T-cell (primary cell): ENCODE data around the gene CD86. TPM values are rescaled to one million over a fixed set of nuclear protein-coding genes. Genes with fewer than 3 reads are reported as not detected.

Experiments
- ATAC-seq, 4 experiments: fragments of 200-7000 bp in 3 of 4; fragments of 150-1000 bp in 1 of 4; cut with Tn5 transposase; replicated peaks in 1 of 4; 1 replicate in 3 of 4; 2 replicates in 1 of 4; pipeline ENCODE4 v1.10.0; 2021; ENCODE audit warnings: moderate library complexity in 3 of 4, mild to moderate bottlenecking in 2 of 4, moderate number of reproducible peaks in 1 of 4
- CTCF ChIA-PET, 2 donors: fragments of 300-600 bp; sonication (Branson Sonifier 250); formaldehyde crosslinking; loops; one replicate each; lab custom pipeline; 2022; ENCODE audit warnings: antibody characterized with exemption in 2 of 2; lab: Charles Lee
- POLR2A ChIA-PET, 2 donors: fragments of 300-600 bp; sonication (Branson Sonifier 250); formaldehyde crosslinking; loops; one replicate each; lab custom pipeline; 2022; ENCODE audit warnings: antibody characterized with exemption in 2 of 2; lab: Charles Lee
- DNase-seq, 35 experiments: peaks; one replicate each; pipeline versions ENCODE4 v3.0.0 to v3.0.0-alpha.2; 2013 to 2023
- H3K27ac ChIP-seq: one replicate; pipeline ENCODE4 v1.5.1; 2013; ENCODE audit warnings: low read length
- H3K27me3 ChIP-seq, 2 experiments: replicated peaks in 1 of 2; 1 replicate in 1 of 2; 2 replicates in 1 of 2; pipeline versions ENCODE4 v1.6.1 to v1.7.0; 2013; ENCODE audit warnings: low read length in 1 of 2, mixed read lengths in 1 of 2; ENCODE audit not compliant: control insufficient read depth in 2 of 2, insufficient read depth in 2 of 2; ENCODE audit errors: extremely low read depth in 1 of 2
- H3K36me3 ChIP-seq, 2 donors: 1 replicate in 1 of 2; 2 replicates in 1 of 2; pipeline versions ENCODE4 v1.6.1 to v1.7.0; 2013; ENCODE audit warnings: low read length in 1 of 2; ENCODE audit not compliant: control insufficient read depth in 2 of 2, insufficient read depth in 1 of 2; ENCODE audit errors: extremely low read depth in 1 of 2
- H3K4me1 ChIP-seq, 2 experiments: 1 replicate in 1 of 2; 2 replicates in 1 of 2; pipeline versions ENCODE4 v1.6.1 to v1.7.0; 2013; ENCODE audit warnings: low read length in 2 of 2, mixed read lengths in 1 of 2; ENCODE audit not compliant: insufficient read depth in 2 of 2, control insufficient read depth in 1 of 2; ENCODE audit errors: extremely low read depth in 1 of 2
- H3K4me3 ChIP-seq, 2 donors: 1 replicate in 1 of 2; 2 replicates in 1 of 2; pipeline versions ENCODE4 v1.5.1 to v1.7.0; 2013; ENCODE audit warnings: mild to moderate bottlenecking in 2 of 2, low read length in 1 of 2, moderate library complexity in 1 of 2; ENCODE audit not compliant: control insufficient read depth in 1 of 2; ENCODE audit errors: extremely low read depth in 1 of 2
- H3K9me3 ChIP-seq: 2 replicates; pipeline ENCODE4 v1.7.0; 2013
- H3K27ac Mint-ChIP-seq, 2 donors: one replicate each; pipeline ENCODE4 v1.8.0; 2020 to 2021; ENCODE audit warnings: mild to moderate bottlenecking in 2 of 2, mixed read lengths in 2 of 2
- H3K27me3 Mint-ChIP-seq, 2 donors: one replicate each; pipeline ENCODE4 v1.8.0; 2021 to 2022; ENCODE audit warnings: mixed read lengths in 2 of 2
- H3K36me3 Mint-ChIP-seq: one replicate; pipeline ENCODE4 v1.8.0; 2021; ENCODE audit warnings: mixed read lengths
- H3K4me1 Mint-ChIP-seq, 3 donors: one replicate each; pipeline ENCODE4 v1.8.0; 2020 to 2022; ENCODE audit warnings: mixed read lengths in 3 of 3, mild to moderate bottlenecking in 1 of 3
- H3K4me3 Mint-ChIP-seq, 3 donors: one replicate each; pipeline ENCODE4 v1.8.0; 2020 to 2022; ENCODE audit warnings: mild to moderate bottlenecking in 3 of 3, mixed read lengths in 3 of 3, moderate library complexity in 3 of 3
- H3K9me3 Mint-ChIP-seq, 3 donors: one replicate each; pipeline ENCODE4 v1.8.0; 2020 to 2022; ENCODE audit warnings: mixed read lengths in 3 of 3
- WGBS: methylation state at CpG from one replicate; pipeline ENCODE4 v1.1.5; 2013; ENCODE audit warnings: missing lambda C conversion rate; ENCODE audit not compliant: insufficient coverage; 5-methylcytosine and 5-hydroxymethylcytosine counted together
- total RNA-seq, 35 experiments: library from RNA in 6 of 35; stranded (reverse) in 6 of 35; fragments of 120-200 nt in 1 of 35; gene quantifications; one replicate each; pipeline versions ENCODE4 v1.2.1 to v1.2.4 and lab custom pipeline; 2013 to 2026

CD86 gene
- total RNA-seq (1 to 10 TPM in 1 of 5 donors, under 1 TPM in 3, not detected in 1; 0.23 to 1.2 (median 0.52) TPM), total RNA-seq (lab: John Stamatoyannopoulos, UW) (0.14 to 9.0 (median 1.9) reads per million in 29 experiments)
- 1.3 TPM for total RNA-seq (2013)

DNA sequence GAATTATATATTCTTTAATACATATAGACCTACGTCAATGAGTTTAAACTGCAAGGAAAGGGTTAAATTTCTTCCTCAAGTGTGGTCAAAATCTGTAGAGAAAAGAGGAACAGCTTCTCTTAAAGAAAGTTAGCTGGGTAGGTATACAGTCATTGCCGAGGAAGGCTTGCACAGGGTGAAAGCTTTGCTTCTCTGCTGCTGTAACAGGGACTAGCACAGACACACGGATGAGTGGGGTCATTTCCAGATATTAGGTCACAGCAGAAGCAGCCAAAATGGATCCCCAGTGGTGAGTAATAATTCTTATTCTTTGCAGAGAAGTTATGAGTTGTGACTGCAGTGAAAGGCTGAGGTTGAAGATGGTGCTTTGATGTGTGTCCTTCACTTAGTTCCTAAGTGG lies at the start of gene CD86:
Gene CD86, plus strand, starts transcription at position 148 of the 400 bp plus-strand sequence. Its CDS starts 128 bp downstream, at position 276.
- ChIA-PET CTCF (no interaction called here), POLR2A (no interaction called here)
- peaks cover 0 to 4% of the 10 kb centered on the region in 2 experiments for H3K27me3 ChIP-seq
- peaks cover 27 to 29% of the 10 kb centered on the region in 2 donors for H3K27me3 Mint-ChIP-seq
- H3K4me1 Mint-ChIP-seq = no peaks in the 10 kb centered on the region
- no peaks in the 10 kb centered on the region for H3K36me3 ChIP-seq
- no peaks in the 10 kb centered on the region for H3K36me3 Mint-ChIP-seq
- peaks cover 0 to 4% (median 0%) of the 10 kb centered on the region in 3 donors for H3K9me3 Mint-ChIP-seq
- no peaks in the 10 kb centered on the region for H3K4me1 ChIP-seq
- H3K4me3 Mint-ChIP-seq = no peak within 1 kb of the TSS
- H3K9me3 ChIP-seq = no peaks in the 10 kb centered on the region
- 9% methylated on average over 2 of the region's 3 CpGs for WGBS
- no peak within 1 kb of the TSS for H3K4me3 ChIP-seq
- no peak for DNase-seq
- H3K27ac Mint-ChIP-seq = no peak within 1 kb of the TSS
- no peak within 1 kb of the TSS for H3K27ac ChIP-seq
- no peak for ATAC-seq

GRCh38 chr3:122006267-122006666 lies 48.9 kb upstream of the CD86 start:
- CTCF ChIA-PET = no interaction called here
- WGBS = no CpG with 5 or more reads among the region's 2 CpGs
- POLR2A ChIA-PET = no interaction called here

DNA sequence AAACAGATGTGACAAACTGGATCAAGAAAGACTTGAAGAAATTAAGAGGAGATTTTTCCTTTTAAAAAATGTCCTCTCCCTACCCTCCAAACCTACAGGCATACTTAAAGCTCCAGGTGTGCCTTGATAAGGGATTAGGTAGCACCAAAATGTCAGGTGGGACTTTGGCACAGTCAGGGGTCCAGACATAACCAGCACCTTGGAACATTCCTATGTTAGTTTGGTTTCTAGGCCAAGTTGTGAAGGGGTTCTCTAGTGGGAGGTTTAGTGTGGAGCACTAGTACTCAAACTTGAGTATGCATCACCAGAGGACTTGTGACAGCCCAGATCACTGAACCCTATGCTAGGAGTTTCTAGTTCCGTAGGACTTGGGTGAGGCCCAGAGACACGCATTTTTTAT lies 47.0 kb upstream of the CD86 start:
- CTCF ChIA-PET = no interaction called here
- Mint-ChIP-seq H3K4me3 (no peak overlapping the region), H3K27me3 (peaks cover 12% of the 10 kb centered on the region in 2 donors), H3K36me3 (no peaks in the 10 kb centered on the region), H3K9me3 (no peaks in the 10 kb centered on the region), H3K27ac (no peak overlapping the region), H3K4me1 (peaks cover 0 to 4% (median 0%) of the 10 kb centered on the region in 3 donors)
- no peak for ATAC-seq
- Histone ChIP-seq H3K36me3 (no peaks in the 10 kb centered on the region), H3K27ac (no peak overlapping the region), H3K27me3 (no peaks in the 10 kb centered on the region), H3K4me1 (no peaks in the 10 kb centered on the region), H3K9me3 (no peaks in the 10 kb centered on the region), H3K4me3 (no peak overlapping the region)
- POLR2A ChIA-PET = no interaction called here
- no CpG with 5 or more reads among the region's 2 CpGs for WGBS
- DNase-seq = no peak

More at GRCh38 chr3:122006267-122006666, 48.9 kb upstream of the CD86 start:
- Histone ChIP-seq H3K27ac (no peak overlapping the region), H3K36me3 (no peaks in the 10 kb centered on the region), H3K4me1 (no peaks in the 10 kb centered on the region), H3K27me3 (peaks cover 0 to under 1% of the 10 kb centered on the region in 2 experiments), H3K4me3 (no peak overlapping the region), H3K9me3 (no peaks in the 10 kb centered on the region)
- peaks cover 0 to 5% (median 0%) of the 10 kb centered on the region in 3 donors for H3K4me1 Mint-ChIP-seq
- no peaks in the 10 kb centered on the region for H3K9me3 Mint-ChIP-seq
- ATAC-seq (no peak), DNase-seq (no peak)
- no peak overlapping the region for H3K4me3 Mint-ChIP-seq
- H3K27me3 Mint-ChIP-seq = peaks cover 18% of the 10 kb centered on the region in 2 donors
- no peak overlapping the region for H3K27ac Mint-ChIP-seq
- H3K36me3 Mint-ChIP-seq = no peaks in the 10 kb centered on the region

- CTCF ChIA-PET = no interaction called here
Measured at GRCh38 chr3:122010506-122010905, 44.7 kb upstream of the CD86 start.

GRCh38 chr3:122011396-122011795 lies 43.8 kb upstream of the CD86 start:
- Mint-ChIP-seq H3K9me3 (peaks cover 0 to 3% (median 0%) of the 10 kb centered on the region in 3 donors), H3K27me3 (peaks cover 11% of the 10 kb centered on the region in 2 donors), H3K36me3 (no peaks in the 10 kb centered on the region), H3K27ac (no peak overlapping the region), H3K4me1 (no peaks in the 10 kb centered on the region), H3K4me3 (no peak overlapping the region)
- DNase-seq (no peak), ATAC-seq (no peak)
- H3K27me3 ChIP-seq = no peaks in the 10 kb centered on the region
- no peaks in the 10 kb centered on the region for H3K36me3 ChIP-seq
- H3K27ac ChIP-seq = no peak overlapping the region
- ChIA-PET POLR2A (no interaction called here), CTCF (no interaction called here)
- no peak overlapping the region for H3K4me3 ChIP-seq
- H3K9me3 ChIP-seq = no peaks in the 10 kb centered on the region
- WGBS = 59% methylated on average over 2 of the region's 4 CpGs
- no peaks in the 10 kb centered on the region for H3K4me1 ChIP-seq

More at GRCh38 chr3:122010506-122010905, 44.7 kb upstream of the CD86 start:
- H3K27me3 Mint-ChIP-seq = peaks cover 5 to 6% of the 10 kb centered on the region in 2 donors
- Histone ChIP-seq H3K36me3 (no peaks in the 10 kb centered on the region), H3K4me3 (no peak overlapping the region), H3K4me1 (no peaks in the 10 kb centered on the region), H3K27me3 (no peaks in the 10 kb centered on the region), H3K9me3 (no peaks in the 10 kb centered on the region), H3K27ac (no peak overlapping the region)
- no peak overlapping the region for H3K4me3 Mint-ChIP-seq
- ATAC-seq (no peak), DNase-seq (no peak)
- no peaks in the 10 kb centered on the region for H3K4me1 Mint-ChIP-seq
- no peaks in the 10 kb centered on the region for H3K36me3 Mint-ChIP-seq
- no peak overlapping the region for H3K27ac Mint-ChIP-seq
- POLR2A ChIA-PET = no interaction called here
- WGBS = no CpG with 5 or more reads among the region's 2 CpGs
- H3K9me3 Mint-ChIP-seq = no peaks in the 10 kb centered on the region

GRCh38 chr3:122012821-122013220 lies 42.3 kb upstream of the CD86 start:
- no peaks in the 10 kb centered on the region for H3K36me3 Mint-ChIP-seq
- no peaks in the 10 kb centered on the region for H3K36me3 ChIP-seq
- H3K9me3 Mint-ChIP-seq = peaks cover 0 to 3% (median 0%) of the 10 kb centered on the region in 3 donors
- H3K4me3 ChIP-seq = no peak overlapping the region
- H3K4me1 Mint-ChIP-seq = no peaks in the 10 kb centered on the region
- ChIA-PET CTCF (no interaction called here), POLR2A (interaction anchor here in 1 of 2 donors (0.5 kb wide), 1 partner anchor 18 kb away, joined by 3 read pairs; no protein-coding TSS in a partner anchor)
- no peak overlapping the region for H3K27ac ChIP-seq
- no peak for DNase-seq
- no peak overlapping the region for H3K4me3 Mint-ChIP-seq
- H3K4me1 ChIP-seq = no peaks in the 10 kb centered on the region
- H3K27me3 ChIP-seq = no peaks in the 10 kb centered on the region
- H3K27me3 Mint-ChIP-seq = peaks cover 16 to 19% of the 10 kb centered on the region in 2 donors
- no peak overlapping the region for H3K27ac Mint-ChIP-seq
- no peaks in the 10 kb centered on the region for H3K9me3 ChIP-seq
- no CpG with 5 or more reads among the region's 1 CpG for WGBS
- ATAC-seq = no peak
